ENCODE measurements around the gene PGAM2. TPM values are rescaled to one million over a fixed set of nuclear protein-coding genes. Genes with fewer than 3 reads are reported as not detected.
A peak's percentile ranks its signal among the peaks of the same experiment; 100 is the strongest.

The PGAM2 gene
- total RNA-seq, 2 donors from 2014 or later: 9.7 TPM; not detected in 1

- H3K4me3 ChIP-seq: peak overlapping the region; percentile 64 to 81
- H3K9me3 ChIP-seq: no peaks in the 10 kb centered on the region
- peak; percentile 99 for DNase-seq (ENCODE audit: low spot score)
- TF ChIP-seq CTCF (IDR thresholded peaks at IDR 0.05) (peak in 2 of 4 experiments; percentile 5 to 6), POLR2AphosphoS5 (IDR thresholded peaks at IDR 0.05) (peak; percentile 66), POLR2A (IDR thresholded peaks at IDR 0.05) (peak; percentile 15)
- peaks cover 0 to 29% of the 10 kb centered on the region in 2 donors for H3K36me3 ChIP-seq
- H3K4me1 ChIP-seq (replicated peaks): no peaks in the 10 kb centered on the region
- WGBS: under 1% methylated on average over 45 of the region's 54 CpGs
- intact Hi-C loops (cut with DNase I): loop anchor here (5.0 kb wide), 1 partner anchor 40 kb away; the partner anchor contains the start of gene POLD2
- no peaks in the 10 kb centered on the region for H3K27me3 ChIP-seq (replicated peaks; ENCODE audit: insufficient read depth)
- peak overlapping the region; percentile 83 to 85 for H3K27ac ChIP-seq
Observed at GRCh38 chr7:44082541-44083207, 17.3 kb upstream of the PGAM2 start.

GRCh38 chr7:44081266-44081748 lies 15.9 kb upstream of the PGAM2 start:
- Histone ChIP-seq H3K27me3 (replicated peaks; ENCODE audit: insufficient read depth) (no peaks in the 10 kb centered on the region), H3K4me1 (replicated peaks) (no peaks in the 10 kb centered on the region), H3K27ac (peak overlapping the region in 1 of 2 donors; percentile 14), H3K4me3 (peak overlapping the region; percentile 64 to 81), H3K9me3 (no peaks in the 10 kb centered on the region), H3K36me3 (peaks cover 0 to 39% of the 10 kb centered on the region in 2 donors)
- no peak for DNase-seq (ENCODE audit: low spot score)
- 50% methylated on average over 9 of the region's 9 CpGs for WGBS
- intact Hi-C loops (cut with DNase I): loop anchor here (5.0 kb wide), 1 partner anchor 41 kb away; the partner anchor contains the start of gene POLD2
- TF ChIP-seq POLR2A (IDR thresholded peaks at IDR 0.05) (no peak), CTCF (IDR thresholded peaks at IDR 0.05) (no peak), POLR2AphosphoS5 (IDR thresholded peaks at IDR 0.05) (no peak)

GRCh38 chr7:44080686-44081265 lies 15.4 kb upstream of the PGAM2 start:
- no peaks in the 10 kb centered on the region for H3K4me1 ChIP-seq (replicated peaks)
- WGBS: 83% methylated on average over 11 of the region's 11 CpGs

GRCh38 chr7:44080118-44080517 lies 14.8 kb upstream of the PGAM2 start:
- Histone ChIP-seq H3K4me3 (no peak overlapping the region), H3K27ac (no peak overlapping the region), H3K36me3 (peaks cover 0 to 39% of the 10 kb centered on the region in 2 donors), H3K27me3 (replicated peaks; ENCODE audit: insufficient read depth) (no peaks in the 10 kb centered on the region), H3K4me1 (replicated peaks) (no peaks in the 10 kb centered on the region), H3K9me3 (no peaks in the 10 kb centered on the region)
- no peak for TF ChIP-seq POLR2AphosphoS5 (IDR thresholded peaks at IDR 0.05)
- no peak for TF ChIP-seq POLR2A (IDR thresholded peaks at IDR 0.05)
- TF ChIP-seq CTCF (IDR thresholded peaks at IDR 0.05): no peak
- WGBS: 90% methylated on average over 5 of the region's 5 CpGs
- intact Hi-C loops (cut with DNase I): loop anchor here (5.0 kb wide), 1 partner anchor 42 kb away; the partner anchor contains the start of gene POLD2
- no peak for DNase-seq (ENCODE audit: low spot score)

More at GRCh38 chr7:44080686-44081265, 15.4 kb upstream of the PGAM2 start:
- peak overlapping the region in 1 of 2 donors; percentile 81 for H3K4me3 ChIP-seq
- no peaks in the 10 kb centered on the region for H3K27me3 ChIP-seq (replicated peaks; ENCODE audit: insufficient read depth)
- H3K27ac ChIP-seq: peak overlapping the region in 1 of 2 donors; percentile 14
- intact Hi-C loops (cut with DNase I): loop anchor here (5.0 kb wide), 1 partner anchor 42 kb away; the partner anchor contains the start of gene POLD2
- H3K9me3 ChIP-seq: no peaks in the 10 kb centered on the region
- peaks cover 0 to 39% of the 10 kb centered on the region in 2 donors for H3K36me3 ChIP-seq
- no peak for TF ChIP-seq POLR2AphosphoS5 (IDR thresholded peaks at IDR 0.05)
- TF ChIP-seq CTCF (IDR thresholded peaks at IDR 0.05): no peak
- TF ChIP-seq POLR2A (IDR thresholded peaks at IDR 0.05): no peak
- DNase-seq (ENCODE audit: low spot score): no peak

All from prostate gland (tissue), 2 donors.